ENCODE data around the gene EVX1. TPM values are rescaled to one million over a fixed set of nuclear protein-coding genes. Genes with fewer than 3 reads are reported as not detected.

EVX1 gene
- total RNA-seq, 1 donor from 2014 or later: not detected

GRCh38 chr7:27269455-27269854 lies 26.9 kb downstream of the EVX1 start:
- Histone ChIP-seq H3F3A (ENCODE audit: low read depth) (no peaks in the 10 kb centered on the region), H3K9me3 (ENCODE audit: low read depth) (peaks cover 4% of the 10 kb centered on the region), H3K4me3 (no peak overlapping the region), H3K4me1 (no peaks in the 10 kb centered on the region), H2AFZ (replicated peaks) (no peak overlapping the region), H3K79me2 (ENCODE audit: low read depth) (no peaks in the 10 kb centered on the region), H3K36me3 (no peaks in the 10 kb centered on the region), H3K27ac (no peak overlapping the region), H3K9ac (no peak overlapping the region), H3K27me3 (no peaks in the 10 kb centered on the region), H3K4me2 (no peak overlapping the region), H4K20me1 (ENCODE audit: low read depth) (no peaks in the 10 kb centered on the region)
- peak; percentile 14 for TF ChIP-seq CTCF (IDR thresholded peaks at IDR 0.05)
- no peak for TF ChIP-seq EZH2phosphoT487 (IDR thresholded peaks at IDR 0.05)
- TF ChIP-seq EZH2 (IDR thresholded peaks at IDR 0.05): no peak
- H3K9me3 Mint-ChIP-seq: peaks cover 16% of the 10 kb centered on the region
- DNase-seq (ENCODE audit: low spot score): no peak
- peaks cover 1% of the 10 kb centered on the region for H3K36me3 Mint-ChIP-seq
- H3K4me3 Mint-ChIP-seq: no peak overlapping the region
- peaks cover 2% of the 10 kb centered on the region for H3K27me3 Mint-ChIP-seq (ENCODE audit: insufficient read depth, low read depth)
- no peaks in the 10 kb centered on the region for H3K4me1 Mint-ChIP-seq
- no peak overlapping the region for H3K27ac Mint-ChIP-seq

GRCh38 chr7:27271384-27271783 lies 28.8 kb downstream of the EVX1 start:
- no peak overlapping the region for H3K4me3 ChIP-seq
- H3K27me3 ChIP-seq: no peaks in the 10 kb centered on the region
- H3K27me3 Mint-ChIP-seq (ENCODE audit: insufficient read depth, low read depth): peaks cover 4% of the 10 kb centered on the region
- H3K4me1 ChIP-seq: no peaks in the 10 kb centered on the region
- H3K9me3 ChIP-seq (ENCODE audit: low read depth): peaks cover 4% of the 10 kb centered on the region
- peaks cover 2% of the 10 kb centered on the region for H3K36me3 Mint-ChIP-seq
- H3F3A ChIP-seq (ENCODE audit: low read depth): no peaks in the 10 kb centered on the region
- H3K36me3 ChIP-seq: no peaks in the 10 kb centered on the region
- no peak overlapping the region for H2AFZ ChIP-seq (replicated peaks)
- H3K4me1 Mint-ChIP-seq: no peaks in the 10 kb centered on the region
- no peaks in the 10 kb centered on the region for H3K79me2 ChIP-seq (ENCODE audit: low read depth)
- no peak overlapping the region for H3K27ac ChIP-seq
- no peak for DNase-seq (ENCODE audit: low spot score)
- H3K9ac ChIP-seq: no peak overlapping the region
- H3K4me2 ChIP-seq: no peak overlapping the region
- H3K27ac Mint-ChIP-seq: no peak overlapping the region
- H4K20me1 ChIP-seq (ENCODE audit: low read depth): no peaks in the 10 kb centered on the region
- TF ChIP-seq EZH2 (IDR thresholded peaks at IDR 0.05): no peak
- peaks cover 16% of the 10 kb centered on the region for H3K9me3 Mint-ChIP-seq
- H3K4me3 Mint-ChIP-seq: no peak overlapping the region

GRCh38 chr7:27277628-27278027 lies 35.0 kb downstream of the EVX1 start:
- no peak overlapping the region for H3K27ac ChIP-seq
- no peak overlapping the region for H3K4me2 ChIP-seq
- H3K9me3 Mint-ChIP-seq: peaks cover 3% of the 10 kb centered on the region
- no peak overlapping the region for H3K4me3 Mint-ChIP-seq
- H3K4me1 ChIP-seq: no peaks in the 10 kb centered on the region
- no peaks in the 10 kb centered on the region for H4K20me1 ChIP-seq (ENCODE audit: low read depth)
- H3K27ac Mint-ChIP-seq: no peak overlapping the region
- H3K9me3 ChIP-seq (ENCODE audit: low read depth): peaks cover under 1% of the 10 kb centered on the region
- H3K9ac ChIP-seq: no peak overlapping the region
- H3K27me3 Mint-ChIP-seq (ENCODE audit: insufficient read depth, low read depth): peaks cover 4% of the 10 kb centered on the region
- no peak for TF ChIP-seq EZH2 (IDR thresholded peaks at IDR 0.05)
- no peak for TF ChIP-seq CTCF (IDR thresholded peaks at IDR 0.05)
- TF ChIP-seq EZH2phosphoT487 (IDR thresholded peaks at IDR 0.05): no peak
- H3K4me1 Mint-ChIP-seq: peaks cover 4% of the 10 kb centered on the region
- H3K36me3 Mint-ChIP-seq: peaks cover 1% of the 10 kb centered on the region
- H2AFZ ChIP-seq (replicated peaks): no peak overlapping the region
- no peaks in the 10 kb centered on the region for H3F3A ChIP-seq (ENCODE audit: low read depth)
- no peak overlapping the region for H3K4me3 ChIP-seq
- H3K36me3 ChIP-seq: no peaks in the 10 kb centered on the region
- no peaks in the 10 kb centered on the region for H3K27me3 ChIP-seq
- no peaks in the 10 kb centered on the region for H3K79me2 ChIP-seq (ENCODE audit: low read depth)
- DNase-seq (ENCODE audit: low spot score): no peak

GRCh38 chr7:27283558-27283957 lies 41.0 kb downstream of the EVX1 start:
- Mint-ChIP-seq H3K9me3 (no peaks in the 10 kb centered on the region), H3K27ac (no peak overlapping the region), H3K4me1 (no peaks in the 10 kb centered on the region), H3K36me3 (no peaks in the 10 kb centered on the region), H3K4me3 (no peak overlapping the region), H3K27me3 (ENCODE audit: insufficient read depth, low read depth) (peaks cover 4% of the 10 kb centered on the region)
- Histone ChIP-seq H3K9me3 (ENCODE audit: low read depth) (no peaks in the 10 kb centered on the region), H3K79me2 (ENCODE audit: low read depth) (no peaks in the 10 kb centered on the region), H3K27ac (no peak overlapping the region), H3K27me3 (peaks cover 7% of the 10 kb centered on the region), H3K4me1 (no peaks in the 10 kb centered on the region), H3K9ac (no peak overlapping the region), H2AFZ (replicated peaks) (no peak overlapping the region), H3F3A (ENCODE audit: low read depth) (no peaks in the 10 kb centered on the region), H3K4me2 (no peak overlapping the region), H3K36me3 (no peaks in the 10 kb centered on the region), H3K4me3 (no peak overlapping the region), H4K20me1 (ENCODE audit: low read depth) (no peaks in the 10 kb centered on the region)
- TF ChIP-seq EZH2phosphoT487 (IDR thresholded peaks at IDR 0.05) (no peak), EZH2 (IDR thresholded peaks at IDR 0.05) (no peak), CTCF (IDR thresholded peaks at IDR 0.05) (no peak)
- DNase-seq (ENCODE audit: low spot score): no peak

Measured in neural progenitor cell (in vitro differentiated cells).